ENCODE results near the gene TGFBR3L. TPM values are rescaled to one million over a fixed set of nuclear protein-coding genes. Genes with fewer than 3 reads are reported as not detected.

Gene TGFBR3L
- total RNA-seq, 5 donors from 2014 or later (not counting 1 experiment from before 2014, with no cell fraction given): 0.76 to 4.5 (median 1.3) TPM

- no peak overlapping the region for H3K4me3 Mint-ChIP-seq
- POLR2A ChIA-PET: interaction anchor here in 1 of 2 donors (0.7 kb wide), 1 partner anchor 1422 kb away, joined by 4 read pairs; no protein-coding TSS in a partner anchor
- H3K4me1 Mint-ChIP-seq: peaks cover 8 to 14% (median 11%) of the 10 kb centered on the region in 3 donors
- ATAC-seq (replicated peaks in 1 of 4) (no peak), DNase-seq (no peak)
- CTCF ChIA-PET: no interaction called here
- H3K27ac ChIP-seq (ENCODE audit: low read length): no peak overlapping the region
- H3K9me3 Mint-ChIP-seq: no peaks in the 10 kb centered on the region
- H3K27me3 Mint-ChIP-seq: peaks cover 3 to 13% of the 10 kb centered on the region in 2 donors
- no peaks in the 10 kb centered on the region for H3K9me3 ChIP-seq
- peaks cover 24% of the 10 kb centered on the region for H3K36me3 Mint-ChIP-seq
- H3K36me3 ChIP-seq (ENCODE audit: control insufficient read depth in 2 of 2, extremely low read depth in 1 of 2, insufficient read depth in 1 of 2, low read length in 1 of 2): peaks cover 23 to 45% of the 10 kb centered on the region in 2 donors
- 97% methylated on average over 37 of the region's 54 CpGs for WGBS (ENCODE audit: insufficient coverage)
- H3K4me3 ChIP-seq (ENCODE audit: control insufficient read depth in 1 of 2, extremely low read depth in 1 of 2, low read length in 1 of 2): no peak overlapping the region
- no peak overlapping the region for H3K27ac Mint-ChIP-seq
- peaks cover 0 to 34% of the 10 kb centered on the region in 2 experiments for H3K4me1 ChIP-seq (ENCODE audit: control insufficient read depth in 1 of 2, extremely low read depth in 1 of 2, insufficient read depth in 2 of 2, low read length in 2 of 2)
- peaks cover 0 to 15% of the 10 kb centered on the region in 2 experiments for H3K27me3 ChIP-seq (replicated peaks in 1 of 2; ENCODE audit: control insufficient read depth in 2 of 2, extremely low read depth in 1 of 2, insufficient read depth in 2 of 2, low read length in 1 of 2)
These were observed 4.1 kb upstream of the TGFBR3L start for GRCh38 chr19:7910321-7911161.

GRCh38 chr19:7911508-7912143 is 3.0 kb upstream of the TGFBR3L start:
- CTCF ChIA-PET: interaction anchor here in 1 of 2 donors (1.4 kb wide), 1 partner anchor 9 kb away, joined by 5 read pairs; no protein-coding TSS in a partner anchor
- Mint-ChIP-seq H3K4me3 (no peak overlapping the region), H3K9me3 (no peaks in the 10 kb centered on the region), H3K27ac (no peak overlapping the region), H3K4me1 (peaks cover 0 to 12% (median 11%) of the 10 kb centered on the region in 3 donors), H3K36me3 (peaks cover 21% of the 10 kb centered on the region), H3K27me3 (peaks cover 6 to 19% of the 10 kb centered on the region in 2 donors)
- Histone ChIP-seq H3K4me3 (ENCODE audit: control insufficient read depth in 1 of 2, extremely low read depth in 1 of 2, low read length in 1 of 2) (no peak overlapping the region), H3K27ac (ENCODE audit: low read length) (no peak overlapping the region), H3K36me3 (ENCODE audit: control insufficient read depth in 2 of 2, extremely low read depth in 1 of 2, insufficient read depth in 1 of 2, low read length in 1 of 2) (peaks cover 20 to 36% of the 10 kb centered on the region in 2 donors), H3K4me1 (ENCODE audit: control insufficient read depth in 1 of 2, extremely low read depth in 1 of 2, insufficient read depth in 2 of 2, low read length in 2 of 2) (peaks cover 0 to 32% of the 10 kb centered on the region in 2 experiments), H3K27me3 (replicated peaks in 1 of 2; ENCODE audit: control insufficient read depth in 2 of 2, extremely low read depth in 1 of 2, insufficient read depth in 2 of 2, low read length in 1 of 2) (peaks cover 0 to 24% of the 10 kb centered on the region in 2 experiments), H3K9me3 (no peaks in the 10 kb centered on the region)
- ATAC-seq (replicated peaks in 1 of 4) (no peak), DNase-seq (no peak)
- 95% methylated on average over 13 of the region's 18 CpGs for WGBS (ENCODE audit: insufficient coverage)
- POLR2A ChIA-PET: interaction anchor here (0.6 to 1.0 kb wide), 2 partner anchors 9 to 95 kb away, joined by 3 to 5 read pairs; partner anchors contain the start of gene SNAPC2 (in 1 of the 2)

GRCh38 chr19:7912144-7912696 is 2.4 kb upstream of the TGFBR3L start:
- H3K36me3 Mint-ChIP-seq: peaks cover 21% of the 10 kb centered on the region
- ChIA-PET CTCF (interaction anchor here in 1 of 2 donors (1.4 kb wide), 1 partner anchor 8 kb away, joined by 5 read pairs; no protein-coding TSS in a partner anchor), POLR2A (interaction anchor here in 1 of 2 donors (1.0 kb wide), 1 partner anchor 8 kb away, joined by 5 read pairs; the partner anchor contains the start of gene SNAPC2)
- H3K4me3 ChIP-seq (ENCODE audit: control insufficient read depth in 1 of 2, extremely low read depth in 1 of 2, low read length in 1 of 2): no peak overlapping the region
- peaks cover 3 to 33% of the 10 kb centered on the region in 2 experiments for H3K4me1 ChIP-seq (ENCODE audit: control insufficient read depth in 1 of 2, extremely low read depth in 1 of 2, insufficient read depth in 2 of 2, low read length in 2 of 2)
- WGBS (ENCODE audit: insufficient coverage): 97% methylated on average over 14 of the region's 31 CpGs
- no peak overlapping the region for H3K27ac Mint-ChIP-seq
- no peaks in the 10 kb centered on the region for H3K9me3 Mint-ChIP-seq
- H3K36me3 ChIP-seq (ENCODE audit: control insufficient read depth in 2 of 2, extremely low read depth in 1 of 2, insufficient read depth in 1 of 2, low read length in 1 of 2): peaks cover 20 to 36% of the 10 kb centered on the region in 2 donors
- peaks cover 0 to 28% of the 10 kb centered on the region in 2 experiments for H3K27me3 ChIP-seq (replicated peaks in 1 of 2; ENCODE audit: control insufficient read depth in 2 of 2, extremely low read depth in 1 of 2, insufficient read depth in 2 of 2, low read length in 1 of 2)
- ATAC-seq (replicated peaks in 1 of 4) (no peak), DNase-seq (no peak)
- no peaks in the 10 kb centered on the region for H3K9me3 ChIP-seq
- H3K4me1 Mint-ChIP-seq: peaks cover 0 to 15% (median 13%) of the 10 kb centered on the region in 3 donors
- H3K27me3 Mint-ChIP-seq: peaks cover 6 to 23% of the 10 kb centered on the region in 2 donors
- H3K27ac ChIP-seq (ENCODE audit: low read length): no peak overlapping the region
- H3K4me3 Mint-ChIP-seq: no peak overlapping the region

- Histone ChIP-seq H3K4me1 (ENCODE audit: control insufficient read depth in 1 of 2, extremely low read depth in 1 of 2, insufficient read depth in 2 of 2, low read length in 2 of 2) (peaks cover 6 to 33% of the 10 kb centered on the region in 2 experiments), H3K9me3 (no peaks in the 10 kb centered on the region), H3K4me3 (ENCODE audit: control insufficient read depth in 1 of 2, extremely low read depth in 1 of 2, low read length in 1 of 2) (no peak overlapping the region), H3K27ac (ENCODE audit: low read length) (no peak overlapping the region), H3K36me3 (ENCODE audit: control insufficient read depth in 2 of 2, extremely low read depth in 1 of 2, insufficient read depth in 1 of 2, low read length in 1 of 2) (peaks cover 20 to 34% of the 10 kb centered on the region in 2 donors), H3K27me3 (replicated peaks in 1 of 2; ENCODE audit: control insufficient read depth in 2 of 2, extremely low read depth in 1 of 2, insufficient read depth in 2 of 2, low read length in 1 of 2) (peaks cover 0 to 34% of the 10 kb centered on the region in 2 experiments)
- Mint-ChIP-seq H3K4me3 (no peak overlapping the region), H3K4me1 (peaks cover 2 to 15% (median 12%) of the 10 kb centered on the region in 3 donors), H3K9me3 (no peaks in the 10 kb centered on the region), H3K36me3 (peaks cover 21% of the 10 kb centered on the region), H3K27ac (no peak overlapping the region), H3K27me3 (peaks cover 6 to 26% of the 10 kb centered on the region in 2 donors)
- ChIA-PET POLR2A (interaction anchor here in 1 of 2 donors (1.0 kb wide), 1 partner anchor 8 kb away, joined by 5 read pairs; the partner anchor contains the start of gene SNAPC2), CTCF (no interaction called here)
- 94% methylated on average over 22 of the region's 39 CpGs for WGBS (ENCODE audit: insufficient coverage)
- no peak for DNase-seq
- no peak for ATAC-seq (replicated peaks in 1 of 4)
These were observed 1.7 kb upstream of the TGFBR3L start for GRCh38 chr19:7912697-7913564.

- Mint-ChIP-seq H3K27me3 (peaks cover 6 to 33% of the 10 kb centered on the region in 2 donors), H3K9me3 (no peaks in the 10 kb centered on the region), H3K4me1 (peaks cover 6 to 20% (median 17%) of the 10 kb centered on the region in 3 donors), H3K27ac (no peak overlapping the region), H3K4me3 (no peak overlapping the region), H3K36me3 (peaks cover 21% of the 10 kb centered on the region)
- CTCF ChIA-PET: no interaction called here
- Histone ChIP-seq H3K9me3 (no peaks in the 10 kb centered on the region), H3K27ac (ENCODE audit: low read length) (no peak overlapping the region), H3K27me3 (replicated peaks in 1 of 2; ENCODE audit: control insufficient read depth in 2 of 2, extremely low read depth in 1 of 2, insufficient read depth in 2 of 2, low read length in 1 of 2) (peaks cover 3 to 41% of the 10 kb centered on the region in 2 experiments), H3K36me3 (ENCODE audit: control insufficient read depth in 2 of 2, extremely low read depth in 1 of 2, insufficient read depth in 1 of 2, low read length in 1 of 2) (peaks cover 20 to 30% of the 10 kb centered on the region in 2 donors), H3K4me1 (ENCODE audit: control insufficient read depth in 1 of 2, extremely low read depth in 1 of 2, insufficient read depth in 2 of 2, low read length in 2 of 2) (peaks cover 7 to 36% of the 10 kb centered on the region in 2 experiments), H3K4me3 (ENCODE audit: control insufficient read depth in 1 of 2, extremely low read depth in 1 of 2, low read length in 1 of 2) (no peak overlapping the region)
- no peak for DNase-seq
- POLR2A ChIA-PET: no interaction called here
- WGBS (ENCODE audit: insufficient coverage): 82% methylated on average over 6 of the region's 10 CpGs
- ATAC-seq (replicated peaks in 1 of 4): no peak
These were observed 978 bp upstream of the TGFBR3L start for GRCh38 chr19:7913652-7914051.
